H9 (cell line): ENCODE results near the gene ATP8A2. TPM values are rescaled to one million over a fixed set of nuclear protein-coding genes. Genes with fewer than 3 reads are reported as not detected.

Experiments used
- DNase-seq: peaks from one replicate; pipeline ENCODE4 v3.0.0-alpha.2; 2017
- H2AFZ ChIP-seq: one replicate; pipeline ENCODE4 v1.6.1; 2013; ENCODE audit warnings: mild to moderate bottlenecking, low read length, control low read depth, moderate library complexity
- H2AK5ac ChIP-seq: 2 replicates; pipeline ENCODE4 v1.6.1; 2013; ENCODE audit warnings: low read length, control low read depth, mixed read lengths; ENCODE audit not compliant: insufficient read length
- H2BK120ac ChIP-seq: one replicate; pipeline ENCODE4 v1.6.1; 2013; ENCODE audit warnings: low read depth, mild to moderate bottlenecking, low read length, control low read depth, inconsistent platforms; ENCODE audit not compliant: poor library complexity, severe bottlenecking
- H2BK12ac ChIP-seq: 2 replicates; pipeline ENCODE4 v1.6.1; 2013; ENCODE audit warnings: low read length, control low read depth, mixed read lengths, low read depth; ENCODE audit not compliant: insufficient read length
- H2BK15ac ChIP-seq: 2 replicates; pipeline ENCODE4 v1.6.1; 2013; ENCODE audit warnings: low read depth, low read length, control low read depth
- H2BK20ac ChIP-seq: one replicate; pipeline ENCODE4 v1.6.1; 2013; ENCODE audit warnings: low read depth, mild to moderate bottlenecking, low read length, control low read depth, inconsistent platforms; ENCODE audit not compliant: poor library complexity, severe bottlenecking
- H2BK5ac ChIP-seq: 2 replicates; pipeline ENCODE4 v1.6.1; 2013; ENCODE audit warnings: low read length, control low read depth, mixed read lengths; ENCODE audit not compliant: insufficient read length
- H3K14ac ChIP-seq: 2 replicates; pipeline ENCODE4 v1.6.1; 2013; ENCODE audit warnings: low read length, control low read depth; ENCODE audit not compliant: insufficient read depth
- H3K18ac ChIP-seq: 2 replicates; pipeline ENCODE4 v1.6.1; 2013; ENCODE audit warnings: low read depth, mild to moderate bottlenecking, mixed read lengths, low read length, control low read depth; ENCODE audit not compliant: insufficient read length
- H3K23ac ChIP-seq: 2 replicates; pipeline ENCODE4 v1.6.1; 2013; ENCODE audit warnings: low read length, control low read depth, mixed read lengths, low read depth; ENCODE audit not compliant: insufficient read length
- H3K23me2 ChIP-seq: 2 replicates; pipeline ENCODE4 v1.6.1; 2013; ENCODE audit warnings: low read depth, mild to moderate bottlenecking, mixed read lengths, low read length, control low read depth; ENCODE audit not compliant: insufficient read length, poor library complexity, severe bottlenecking
- H3K27ac ChIP-seq: 2 replicates; pipeline ENCODE4 v1.5.1; 2013; ENCODE audit warnings: low read length, control low read depth, mixed read lengths, low read depth; ENCODE audit not compliant: insufficient read length
- H3K27me3 ChIP-seq: 2 replicates; pipeline ENCODE4 v1.6.1; 2013; ENCODE audit warnings: low read length, control low read depth, inconsistent platforms; ENCODE audit not compliant: insufficient read depth
- H3K4ac ChIP-seq: 2 replicates; pipeline ENCODE4 v1.6.1; 2013; ENCODE audit warnings: low read depth, mild to moderate bottlenecking, control low read depth, inconsistent platforms, low read length, moderate library complexity
- H3K4me1 ChIP-seq: 2 replicates; pipeline ENCODE4 v1.6.1; 2013; ENCODE audit warnings: low read length, control low read depth, inconsistent platforms; ENCODE audit not compliant: insufficient read depth
- H3K4me2 ChIP-seq: 2 replicates; pipeline ENCODE4 v1.6.1; 2013; ENCODE audit warnings: low read length, control low read depth, mixed read lengths; ENCODE audit not compliant: insufficient read length, insufficient read depth
- H3K56ac ChIP-seq: 2 replicates; pipeline ENCODE4 v1.6.1; 2013; ENCODE audit warnings: low read depth, mild to moderate bottlenecking, mixed read lengths, low read length, control low read depth; ENCODE audit not compliant: insufficient read length
- H3K79me1 ChIP-seq: 2 replicates; pipeline ENCODE4 v1.6.1; 2013; ENCODE audit warnings: low read depth, mild to moderate bottlenecking, moderate library complexity, low read length, control low read depth, inconsistent platforms; ENCODE audit not compliant: insufficient read depth, poor library complexity, severe bottlenecking
- H3K79me2 ChIP-seq: 2 replicates; pipeline ENCODE4 v1.6.1; 2013; ENCODE audit warnings: low read length, control low read depth, inconsistent platforms; ENCODE audit not compliant: insufficient read depth
- H3K9ac ChIP-seq: 2 replicates; pipeline ENCODE4 v1.6.1; 2013; ENCODE audit warnings: low read length, control low read depth, mixed read lengths; ENCODE audit not compliant: insufficient read length; ENCODE audit errors: extremely low read depth
- H3K9me3 ChIP-seq: one replicate; pipeline ENCODE4 v1.6.1; 2013; ENCODE audit warnings: low read depth, low read length, inconsistent platforms; ENCODE audit not compliant: control insufficient read depth
- H3T11ph ChIP-seq: one replicate; pipeline ENCODE4 v1.6.1; 2013; ENCODE audit warnings: mild to moderate bottlenecking, low read length, control low read depth, inconsistent platforms
- H4K20me1 ChIP-seq: one replicate; pipeline ENCODE4 v1.6.1; 2013; ENCODE audit not compliant: control insufficient read depth, insufficient read length, insufficient read depth
- H4K5ac ChIP-seq: 2 replicates; pipeline ENCODE4 v1.6.1; 2013; ENCODE audit warnings: low read depth, mild to moderate bottlenecking, mixed read lengths, low read length, control low read depth; ENCODE audit not compliant: insufficient read length
- H4K8ac ChIP-seq: replicated peaks from 2 replicates; pipeline ENCODE4 v1.6.1; 2013; ENCODE audit warnings: low read length, control low read depth, mixed read lengths, low read depth; ENCODE audit not compliant: insufficient read length
- H4K91ac ChIP-seq: 2 replicates; pipeline ENCODE4 v1.6.1; 2013; ENCODE audit warnings: low read depth, mild to moderate bottlenecking, moderate library complexity, mixed read lengths, low read length, control low read depth; ENCODE audit not compliant: insufficient read length
- H3K27ac Mint-ChIP-seq, 3 experiments: 2 replicates in 2 of 3; 3 replicates in 1 of 3; pipeline ENCODE4 v1.8.0; 2020 to 2021; ENCODE audit warnings: mixed read lengths in 3 of 3, mild to moderate bottlenecking in 1 of 3, moderate library complexity in 1 of 3
- H3K27me3 Mint-ChIP-seq: 2 replicates; pipeline ENCODE4 v1.8.0; 2021; ENCODE audit warnings: low read depth, mild to moderate bottlenecking, moderate library complexity, mixed read lengths
- H3K36me3 Mint-ChIP-seq, 3 experiments: 2 replicates in 2 of 3; 3 replicates in 1 of 3; pipeline ENCODE4 v1.8.0; 2020 to 2021; ENCODE audit warnings: low read depth in 3 of 3, mixed read lengths in 3 of 3; ENCODE audit not compliant: insufficient read depth in 1 of 3
- H3K4me1 Mint-ChIP-seq, 2 experiments: 2 replicates each; pipeline ENCODE4 v1.8.0; 2020; ENCODE audit warnings: mixed read lengths in 2 of 2
- H3K4me3 Mint-ChIP-seq, 2 experiments: 2 replicates in 1 of 2; 3 replicates in 1 of 2; pipeline ENCODE4 v1.8.0; 2020 to 2021; ENCODE audit warnings: mild to moderate bottlenecking in 2 of 2, mixed read lengths in 2 of 2, moderate library complexity in 1 of 2
- H3K9me3 Mint-ChIP-seq, 2 experiments: 2 replicates in 1 of 2; 3 replicates in 1 of 2; pipeline ENCODE4 v1.8.0; 2020; ENCODE audit warnings: mild to moderate bottlenecking in 2 of 2, mixed read lengths in 2 of 2, moderate library complexity in 1 of 2
- WGBS: extraction: QIAGEN DNeasy Blood & Tissue Kit; methylation state at CpG from one replicate; pipeline ENCODE4 v1.1.7; 2013; ENCODE audit warnings: missing lambda C conversion rate, low lambda C conversion rate, mixed read lengths; ENCODE audit not compliant: insufficient read length; ENCODE audit errors: extremely low coverage; 5-methylcytosine and 5-hydroxymethylcytosine counted together
- total RNA-seq: library from RNA; stranded (reverse); gene quantifications from 2 replicates; pipeline ENCODE4 v1.2.1, GENCODE V29; 2021
- TF ChIP-seq, protein P1 (sequence below): fragments of 200-600 bp; sonication (generic); conservative IDR thresholded peaks from 3 replicates; pipeline ENCODE4 v1.8.0; 2021; ENCODE audit warnings: antibody characterized with exemption, mild to moderate bottlenecking

The ATP8A2 gene
- total RNA-seq, 1 experiment from 2014 or later = 18.2 TPM

DNA sequence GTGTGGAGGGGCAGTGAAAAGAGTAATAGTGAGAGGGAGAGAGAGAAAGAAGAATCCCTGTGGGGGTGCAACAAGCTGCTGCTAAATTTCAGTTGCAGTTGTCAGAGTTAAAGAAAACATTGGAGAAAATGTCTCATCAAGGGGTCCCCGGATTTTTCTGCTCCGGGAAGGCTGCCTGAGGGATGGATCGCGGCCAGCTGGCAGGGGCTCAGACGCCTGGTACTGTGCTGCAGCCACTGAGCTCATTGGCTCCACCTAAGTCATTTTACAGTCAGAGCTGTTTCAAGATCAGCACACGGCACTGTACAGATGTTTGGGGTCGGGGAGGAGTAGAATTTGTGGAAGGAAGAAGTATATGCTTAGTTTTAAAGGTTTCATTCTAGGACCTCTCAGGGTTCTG lies 573.8 kb downstream of the ATP8A2 start:
- Histone ChIP-seq H3K27ac (no peak overlapping the region), H3K18ac (no peak overlapping the region), H3K4ac (no peak overlapping the region), H2BK5ac (no peak overlapping the region), H4K20me1 (no peaks in the 10 kb centered on the region), H3T11ph (no peak overlapping the region), H3K9me3 (no peaks in the 10 kb centered on the region), H2BK20ac (no peak overlapping the region), H4K8ac (no peak overlapping the region), H3K79me2 (no peaks in the 10 kb centered on the region), H2BK120ac (no peak overlapping the region), H3K9ac (no peak overlapping the region), H2AFZ (no peak overlapping the region), H3K14ac (no peak overlapping the region), H2AK5ac (no peak overlapping the region), H3K4me1 (no peaks in the 10 kb centered on the region), H4K91ac (no peak overlapping the region), H2BK12ac (no peak overlapping the region), H2BK15ac (no peak overlapping the region), H3K56ac (no peak overlapping the region), H3K27me3 (no peaks in the 10 kb centered on the region), H3K23ac (no peak overlapping the region), H3K4me2 (no peak overlapping the region), H3K23me2 (no peaks in the 10 kb centered on the region), H4K5ac (no peak overlapping the region), H3K79me1 (no peaks in the 10 kb centered on the region)
- Mint-ChIP-seq H3K27me3 (peaks cover under 1% of the 10 kb centered on the region), H3K4me3 (no peak overlapping the region), H3K4me1 (peaks cover 8 to 14% of the 10 kb centered on the region in 2 experiments), H3K27ac (peak overlapping the region in 1 of 3 experiments; percentile 84; a peak in 2 of 7 replicates), H3K9me3 (no peaks in the 10 kb centered on the region; a peak in 1 of 5 replicates), H3K36me3 (peaks cover 0 to 6% (median 0%) of the 10 kb centered on the region in 3 experiments; a peak in 5 of 7 replicates)
- TF ChIP-seq, protein P1, sequence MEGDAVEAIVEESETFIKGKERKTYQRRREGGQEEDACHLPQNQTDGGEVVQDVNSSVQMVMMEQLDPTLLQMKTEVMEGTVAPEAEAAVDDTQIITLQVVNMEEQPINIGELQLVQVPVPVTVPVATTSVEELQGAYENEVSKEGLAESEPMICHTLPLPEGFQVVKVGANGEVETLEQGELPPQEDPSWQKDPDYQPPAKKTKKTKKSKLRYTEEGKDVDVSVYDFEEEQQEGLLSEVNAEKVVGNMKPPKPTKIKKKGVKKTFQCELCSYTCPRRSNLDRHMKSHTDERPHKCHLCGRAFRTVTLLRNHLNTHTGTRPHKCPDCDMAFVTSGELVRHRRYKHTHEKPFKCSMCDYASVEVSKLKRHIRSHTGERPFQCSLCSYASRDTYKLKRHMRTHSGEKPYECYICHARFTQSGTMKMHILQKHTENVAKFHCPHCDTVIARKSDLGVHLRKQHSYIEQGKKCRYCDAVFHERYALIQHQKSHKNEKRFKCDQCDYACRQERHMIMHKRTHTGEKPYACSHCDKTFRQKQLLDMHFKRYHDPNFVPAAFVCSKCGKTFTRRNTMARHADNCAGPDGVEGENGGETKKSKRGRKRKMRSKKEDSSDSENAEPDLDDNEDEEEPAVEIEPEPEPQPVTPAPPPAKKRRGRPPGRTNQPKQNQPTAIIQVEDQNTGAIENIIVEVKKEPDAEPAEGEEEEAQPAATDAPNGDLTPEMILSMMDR = no peak
- WGBS = no CpG with 5 or more reads among the region's 7 CpGs
- DNase-seq = no peak
